Fibroblast of mammary gland (primary cell): ENCODE results near the gene DDX5.

Source experiments
- DNase-seq: peaks from one replicate; pipeline ENCODE4 v3.0.0-alpha.2; 2010; ENCODE audit warnings: low read depth
- H3K4me3 ChIP-seq: 2 replicates; pipeline ENCODE4 v1.5.1; 2011; ENCODE audit warnings: low read depth, mild to moderate bottlenecking, low read length, moderate library complexity; ENCODE audit not compliant: control insufficient read depth
- TF ChIP-seq, protein P1 (sequence below): conservative IDR thresholded peaks from 2 replicates; pipeline ENCODE4 v1.5.1; 2011; ENCODE audit warnings: low read depth, low read length, inconsistent platforms; ENCODE audit not compliant: control insufficient read depth, insufficient read depth

Gene DDX5

DNA sequence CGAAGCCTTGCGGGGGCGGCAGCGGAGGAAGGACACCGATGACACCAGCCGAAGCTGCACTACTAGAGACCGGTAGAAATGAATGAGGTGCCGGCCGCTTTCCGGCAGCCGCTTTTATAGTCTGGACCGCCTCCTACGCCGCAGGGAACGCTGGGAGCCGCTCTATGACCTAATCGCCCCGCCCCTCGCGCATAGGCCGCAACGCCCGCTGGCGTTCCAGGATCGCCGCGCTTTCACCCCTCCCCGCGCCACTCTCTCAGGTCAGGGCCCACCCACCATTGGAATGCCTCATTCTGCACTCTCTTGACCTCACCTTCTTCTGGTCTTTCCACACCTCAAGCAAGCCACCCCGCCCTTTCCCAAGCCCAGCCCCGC, at the start of gene DDX5:
Gene DDX5, minus strand, starts transcription at position 89 of the 375 bp plus-strand sequence. CDS start 170 bp downstream, outside the sequence.
- peak within 1 kb of the TSS; percentile 100 for H3K4me3 ChIP-seq
- peak; percentile 95 for DNase-seq
- TF ChIP-seq, protein P1, sequence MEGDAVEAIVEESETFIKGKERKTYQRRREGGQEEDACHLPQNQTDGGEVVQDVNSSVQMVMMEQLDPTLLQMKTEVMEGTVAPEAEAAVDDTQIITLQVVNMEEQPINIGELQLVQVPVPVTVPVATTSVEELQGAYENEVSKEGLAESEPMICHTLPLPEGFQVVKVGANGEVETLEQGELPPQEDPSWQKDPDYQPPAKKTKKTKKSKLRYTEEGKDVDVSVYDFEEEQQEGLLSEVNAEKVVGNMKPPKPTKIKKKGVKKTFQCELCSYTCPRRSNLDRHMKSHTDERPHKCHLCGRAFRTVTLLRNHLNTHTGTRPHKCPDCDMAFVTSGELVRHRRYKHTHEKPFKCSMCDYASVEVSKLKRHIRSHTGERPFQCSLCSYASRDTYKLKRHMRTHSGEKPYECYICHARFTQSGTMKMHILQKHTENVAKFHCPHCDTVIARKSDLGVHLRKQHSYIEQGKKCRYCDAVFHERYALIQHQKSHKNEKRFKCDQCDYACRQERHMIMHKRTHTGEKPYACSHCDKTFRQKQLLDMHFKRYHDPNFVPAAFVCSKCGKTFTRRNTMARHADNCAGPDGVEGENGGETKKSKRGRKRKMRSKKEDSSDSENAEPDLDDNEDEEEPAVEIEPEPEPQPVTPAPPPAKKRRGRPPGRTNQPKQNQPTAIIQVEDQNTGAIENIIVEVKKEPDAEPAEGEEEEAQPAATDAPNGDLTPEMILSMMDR: no peak

DNA sequence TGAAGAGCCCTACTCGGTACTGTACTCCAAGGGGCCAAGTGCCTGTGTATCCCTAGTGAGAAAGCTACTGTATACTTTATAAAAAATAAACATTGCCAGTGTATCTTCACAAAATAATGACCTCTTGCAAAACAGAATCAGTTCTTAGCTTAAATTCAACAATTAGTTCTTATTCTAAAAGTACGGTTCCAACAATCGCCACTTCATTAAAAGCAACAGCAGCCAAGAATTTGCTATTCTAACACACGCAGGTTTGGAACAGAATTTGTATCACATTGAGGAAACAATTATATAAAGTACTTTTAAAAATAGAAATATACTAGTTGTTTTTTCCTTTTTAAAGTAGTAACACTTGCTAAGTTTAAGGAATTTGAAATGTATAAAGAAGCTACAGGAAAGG, 49.2 kb upstream of the DDX5 start:
- TF ChIP-seq, protein P1: no peak
- DNase-seq: no peak
- no peak overlapping the region for H3K4me3 ChIP-seq

GRCh38 chr17:64554028-64554637, 48.0 kb upstream of the DDX5 start:
- no peak overlapping the region for H3K4me3 ChIP-seq
- TF ChIP-seq, protein P1: no peak
- DNase-seq: no peak

- no peak for DNase-seq
- no peak overlapping the region for H3K4me3 ChIP-seq
- TF ChIP-seq, protein P1: no peak
These were observed 45.4 kb upstream of the DDX5 start for GRCh38 chr17:64551461-64551860.

GRCh38 chr17:64547319-64547718, 41.2 kb upstream of the DDX5 start:
- TF ChIP-seq, protein P1: no peak
- H3K4me3 ChIP-seq: no peak overlapping the region
- DNase-seq: no peak

DNA sequence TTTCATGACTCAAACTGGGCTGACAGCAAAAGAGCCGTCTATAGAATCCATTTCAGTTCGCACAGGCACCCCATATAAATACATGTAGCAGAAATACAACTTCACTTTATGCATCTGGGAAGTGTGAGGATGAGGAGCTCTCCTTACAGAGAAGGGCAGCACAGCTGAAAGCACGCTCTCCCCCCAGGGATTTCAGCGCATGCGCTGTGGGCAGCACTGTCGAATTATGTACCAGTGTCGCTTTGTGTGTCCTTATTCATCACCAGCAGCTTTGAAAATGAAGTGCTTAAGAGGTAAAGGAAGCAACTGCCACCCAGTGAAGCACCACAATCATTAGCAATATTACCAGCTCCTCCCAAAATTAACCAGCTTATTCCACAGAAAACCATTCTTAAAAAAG, 40.6 kb upstream of the DDX5 start:
- no peak for DNase-seq
- no peak overlapping the region for H3K4me3 ChIP-seq
- TF ChIP-seq, protein P1: no peak

GRCh38 chr17:64544742-64545141, 38.7 kb upstream of the DDX5 start:
- H3K4me3 ChIP-seq: no peak overlapping the region

More at GRCh38 chr17:64544742-64545141, 38.7 kb upstream of the DDX5 start:
- TF ChIP-seq, protein P1: no peak
- DNase-seq: no peak
